GM12874 (cell line): Measurements from ENCODE around the gene MRPL3.

ENCODE experiments used
- TF ChIP-seq, protein P1 (sequence below): IDR thresholded peaks from 2 replicates; pipeline ENCODE4 v1.5.1; 2011; ENCODE audit warnings: low read depth, mild to moderate bottlenecking, control low read depth, low read length, moderate library complexity; ENCODE audit not compliant: insufficient read depth

Gene MRPL3

DNA sequence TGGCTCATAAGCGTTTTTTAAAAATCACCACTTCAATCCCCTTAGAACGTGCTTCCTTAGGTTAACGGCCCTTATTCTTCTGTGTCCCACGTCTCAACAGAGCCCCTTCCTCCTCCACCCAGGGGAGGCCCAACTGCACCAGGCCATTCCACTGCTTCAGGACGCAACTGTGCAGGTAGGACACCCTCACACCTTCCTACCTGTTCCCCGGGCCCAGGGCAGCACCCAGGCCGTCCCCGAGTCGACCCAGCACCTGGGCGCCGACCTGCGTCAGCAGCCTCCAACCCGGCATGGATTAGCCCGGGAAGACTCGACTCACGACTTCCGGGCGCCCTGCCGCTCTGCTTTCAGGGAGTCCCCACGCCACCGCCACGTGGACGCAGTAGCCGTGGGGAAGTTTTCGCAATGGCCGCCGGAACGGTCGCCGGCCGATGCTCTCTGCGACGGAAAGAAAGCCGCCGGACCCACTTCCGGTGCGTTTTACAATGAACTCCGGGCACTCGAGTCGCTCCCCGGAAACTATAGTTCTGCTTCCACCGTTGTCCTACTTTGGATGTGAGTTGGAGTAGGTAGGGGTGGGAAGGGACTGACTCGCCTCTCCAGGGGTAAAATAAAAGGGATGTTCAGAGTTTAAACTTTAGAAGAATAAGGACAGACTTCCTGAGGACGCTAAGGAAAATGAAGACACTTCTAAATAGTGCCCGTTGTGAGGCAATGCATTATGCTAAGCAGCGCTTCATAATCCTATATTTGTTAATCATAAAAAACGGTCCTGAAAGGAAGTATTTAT lies at the start of gene MRPL3:
TSS of gene MRPL3 (minus strand) at position 442 of the 790 bp plus-strand sequence. CDS start at position 292, 150 bp downstream.
- TF ChIP-seq, protein P1, sequence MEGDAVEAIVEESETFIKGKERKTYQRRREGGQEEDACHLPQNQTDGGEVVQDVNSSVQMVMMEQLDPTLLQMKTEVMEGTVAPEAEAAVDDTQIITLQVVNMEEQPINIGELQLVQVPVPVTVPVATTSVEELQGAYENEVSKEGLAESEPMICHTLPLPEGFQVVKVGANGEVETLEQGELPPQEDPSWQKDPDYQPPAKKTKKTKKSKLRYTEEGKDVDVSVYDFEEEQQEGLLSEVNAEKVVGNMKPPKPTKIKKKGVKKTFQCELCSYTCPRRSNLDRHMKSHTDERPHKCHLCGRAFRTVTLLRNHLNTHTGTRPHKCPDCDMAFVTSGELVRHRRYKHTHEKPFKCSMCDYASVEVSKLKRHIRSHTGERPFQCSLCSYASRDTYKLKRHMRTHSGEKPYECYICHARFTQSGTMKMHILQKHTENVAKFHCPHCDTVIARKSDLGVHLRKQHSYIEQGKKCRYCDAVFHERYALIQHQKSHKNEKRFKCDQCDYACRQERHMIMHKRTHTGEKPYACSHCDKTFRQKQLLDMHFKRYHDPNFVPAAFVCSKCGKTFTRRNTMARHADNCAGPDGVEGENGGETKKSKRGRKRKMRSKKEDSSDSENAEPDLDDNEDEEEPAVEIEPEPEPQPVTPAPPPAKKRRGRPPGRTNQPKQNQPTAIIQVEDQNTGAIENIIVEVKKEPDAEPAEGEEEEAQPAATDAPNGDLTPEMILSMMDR, result no peak

DNA sequence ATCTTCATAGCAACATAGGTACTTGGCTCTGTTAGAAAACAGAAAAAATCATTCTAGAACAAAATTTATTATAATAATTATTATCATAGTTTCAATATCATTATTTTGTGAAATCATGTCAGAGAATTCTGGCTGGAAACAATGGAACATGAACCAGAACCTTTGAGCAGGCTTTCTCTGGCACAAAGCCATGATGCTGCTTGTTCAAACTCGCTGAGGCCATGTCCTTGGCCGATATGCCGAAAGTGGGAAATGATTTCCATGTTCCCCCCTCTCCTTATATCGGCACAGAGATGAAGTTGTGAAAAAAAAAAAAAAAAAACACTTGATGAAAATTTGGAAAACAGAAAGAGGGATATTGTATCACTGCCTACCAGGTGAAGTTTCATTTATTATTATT lies 49.0 kb upstream of the MRPL3 start:
- TF ChIP-seq, protein P1, result no peak

- TF ChIP-seq, protein P1, result no peak
Observed at GRCh38 chr3:131550562-131551465, 48.0 kb upstream of the MRPL3 start.

- TF ChIP-seq, protein P1, result peak; percentile 67; the same call in 1 of the 2 replicates
Observed at GRCh38 chr3:131549340-131549739, 46.6 kb upstream of the MRPL3 start.

DNA sequence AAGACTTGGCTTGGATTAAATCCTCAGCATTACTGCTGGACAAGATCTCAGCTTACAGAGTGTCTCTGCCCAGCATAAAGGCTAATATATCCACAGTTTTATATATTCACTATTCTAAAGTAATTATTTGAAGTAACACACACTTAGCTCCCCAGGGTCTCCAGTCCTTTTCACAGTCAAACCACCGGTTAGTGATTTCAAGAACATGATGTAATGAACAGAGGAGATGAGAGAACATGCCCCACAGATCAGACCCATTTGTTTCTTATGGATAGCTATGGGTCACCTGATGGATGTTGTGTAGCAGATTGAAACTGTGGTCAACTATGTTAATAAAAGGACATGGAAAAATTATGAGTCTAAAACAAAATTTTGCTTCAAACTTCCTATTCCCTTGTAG lies 44.8 kb upstream of the MRPL3 start:
- TF ChIP-seq, protein P1, result no peak

DNA sequence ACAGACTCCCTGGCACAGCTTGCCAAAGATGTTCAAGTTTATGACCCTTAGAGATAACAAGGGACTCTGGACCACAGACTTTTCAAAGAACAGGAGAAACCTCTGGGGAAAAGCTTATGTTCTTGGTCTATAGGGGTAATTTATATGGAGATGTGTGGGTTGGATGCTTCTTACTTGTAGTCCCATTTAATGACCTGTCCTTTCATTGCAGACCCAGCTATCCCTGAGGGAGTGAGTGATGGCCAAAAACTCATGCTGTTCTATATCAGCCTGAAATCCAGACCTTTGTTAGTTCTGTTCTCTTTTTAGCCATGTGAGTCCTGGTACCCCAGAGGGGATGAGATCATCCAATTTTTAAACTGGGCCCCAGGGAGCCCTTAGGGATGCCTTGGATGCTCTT lies 43.7 kb upstream of the MRPL3 start:
- TF ChIP-seq, protein P1, result no peak

DNA sequence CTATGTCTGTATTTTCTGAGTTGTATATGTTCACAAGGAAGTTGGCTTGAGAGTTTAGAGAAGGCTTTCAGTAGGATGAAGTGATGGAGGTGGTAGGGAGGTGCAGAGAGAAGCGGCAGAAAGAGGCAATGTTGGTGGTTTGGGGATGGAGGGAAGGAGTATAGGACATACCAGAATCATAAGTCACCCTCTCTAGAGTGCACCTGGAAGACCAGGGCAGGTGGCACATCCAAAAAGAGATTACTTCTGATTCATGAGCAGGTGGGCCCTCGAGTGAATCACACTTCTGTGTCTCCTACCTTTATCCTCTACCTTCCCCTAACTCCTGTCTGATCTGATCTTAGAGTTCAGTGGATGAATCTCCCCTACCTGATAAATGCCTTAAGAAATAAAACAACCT lies 41.8 kb upstream of the MRPL3 start:
- TF ChIP-seq, protein P1, result no peak
